HEK293 (cell line): ENCODE results near the gene NLGN1.

Experiments
- BCL11B ChIP-seq: fragments of 450-650 bp; formaldehyde crosslinking; IDR thresholded peaks from 2 replicates; pipeline ENCODE4 v1.5.1; 2016; ENCODE audit warnings: low read depth, missing biosample characterization, missing genetic modification characterization
- ZNF311 ChIP-seq: fragments of 450-650 bp; formaldehyde crosslinking; IDR thresholded peaks from 2 replicates; pipeline ENCODE4 v1.5.1; 2017; ENCODE audit warnings: missing biosample characterization, missing genetic modification characterization, borderline replicate concordance
- TF ChIP-seq, protein P1 (sequence below): fragments of 450-650 bp; formaldehyde crosslinking; IDR thresholded peaks from 2 replicates; pipeline ENCODE4 v1.5.0; 2017; ENCODE audit warnings: missing biosample characterization, missing genetic modification characterization, borderline replicate concordance
- TF ChIP-seq, protein P2 (sequence below): fragments of 450-650 bp; formaldehyde crosslinking; IDR thresholded peaks from 2 replicates; pipeline ENCODE4 v1.5.1; 2016; ENCODE audit warnings: missing biosample characterization, missing genetic modification characterization
- TF ChIP-seq, protein P3 (sequence below): fragments of 450-650 bp; formaldehyde crosslinking; IDR thresholded peaks from 2 replicates; pipeline ENCODE4 v1.5.1; 2016; ENCODE audit warnings: missing biosample characterization, missing genetic modification characterization, borderline replicate concordance
- TF ChIP-seq, protein P4 (sequence below): fragments of 450-650 bp; IDR thresholded peaks from 2 replicates; pipeline ENCODE4 v1.5.1; 2018; ENCODE audit warnings: missing biosample characterization, missing genetic modification characterization
- TF ChIP-seq, protein P5 (sequence below): sonication (generic); formaldehyde crosslinking; IDR thresholded peaks from 2 replicates; pipeline ENCODE4 v1.8.1; 2022; ENCODE audit warnings: mild to moderate bottlenecking, moderate library complexity, missing genetic modification reagents
- TF ChIP-seq, protein P6 (sequence below): fragments of 450-650 bp; formaldehyde crosslinking; IDR thresholded peaks from 2 replicates; pipeline ENCODE4 v1.5.1; 2016; ENCODE audit warnings: missing biosample characterization, missing genetic modification characterization
- TF ChIP-seq, protein P7 (sequence below): fragments of 450-650 bp; formaldehyde crosslinking; IDR thresholded peaks from 2 replicates; pipeline ENCODE4 v1.5.1; 2016; ENCODE audit warnings: missing biosample characterization, missing genetic modification characterization

DNA sequence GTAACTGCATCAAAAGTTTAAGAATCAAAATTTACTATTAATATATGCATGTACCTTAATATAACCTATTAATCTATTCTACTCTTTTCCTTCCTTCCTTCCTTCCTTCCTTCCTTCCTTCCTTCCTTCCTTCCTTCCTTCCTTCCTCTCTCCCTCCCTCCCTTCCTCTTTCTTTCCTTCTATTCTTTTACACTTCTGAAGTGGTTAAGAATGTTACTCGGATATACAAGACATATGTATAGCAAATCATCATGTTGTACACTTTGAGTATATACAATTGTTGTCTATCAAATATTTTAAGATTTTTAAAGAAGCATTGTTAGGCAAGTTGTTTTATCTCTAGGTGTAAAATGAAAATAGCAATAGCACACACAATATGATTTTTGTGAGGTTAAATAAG, 748.5 kb downstream of the NLGN1 start:
- TF ChIP-seq ZNF311 (tag by site-specific recombination) (no peak), BCL11B (tag by site-specific recombination) (no peak)
- TF ChIP-seq, protein P1, sequence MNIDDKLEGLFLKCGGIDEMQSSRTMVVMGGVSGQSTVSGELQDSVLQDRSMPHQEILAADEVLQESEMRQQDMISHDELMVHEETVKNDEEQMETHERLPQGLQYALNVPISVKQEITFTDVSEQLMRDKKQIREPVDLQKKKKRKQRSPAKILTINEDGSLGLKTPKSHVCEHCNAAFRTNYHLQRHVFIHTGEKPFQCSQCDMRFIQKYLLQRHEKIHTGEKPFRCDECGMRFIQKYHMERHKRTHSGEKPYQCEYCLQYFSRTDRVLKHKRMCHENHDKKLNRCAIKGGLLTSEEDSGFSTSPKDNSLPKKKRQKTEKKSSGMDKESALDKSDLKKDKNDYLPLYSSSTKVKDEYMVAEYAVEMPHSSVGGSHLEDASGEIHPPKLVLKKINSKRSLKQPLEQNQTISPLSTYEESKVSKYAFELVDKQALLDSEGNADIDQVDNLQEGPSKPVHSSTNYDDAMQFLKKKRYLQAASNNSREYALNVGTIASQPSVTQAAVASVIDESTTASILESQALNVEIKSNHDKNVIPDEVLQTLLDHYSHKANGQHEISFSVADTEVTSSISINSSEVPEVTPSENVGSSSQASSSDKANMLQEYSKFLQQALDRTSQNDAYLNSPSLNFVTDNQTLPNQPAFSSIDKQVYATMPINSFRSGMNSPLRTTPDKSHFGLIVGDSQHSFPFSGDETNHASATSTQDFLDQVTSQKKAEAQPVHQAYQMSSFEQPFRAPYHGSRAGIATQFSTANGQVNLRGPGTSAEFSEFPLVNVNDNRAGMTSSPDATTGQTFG (tag by site-specific recombination) = no peak
- TF ChIP-seq, protein P2, sequence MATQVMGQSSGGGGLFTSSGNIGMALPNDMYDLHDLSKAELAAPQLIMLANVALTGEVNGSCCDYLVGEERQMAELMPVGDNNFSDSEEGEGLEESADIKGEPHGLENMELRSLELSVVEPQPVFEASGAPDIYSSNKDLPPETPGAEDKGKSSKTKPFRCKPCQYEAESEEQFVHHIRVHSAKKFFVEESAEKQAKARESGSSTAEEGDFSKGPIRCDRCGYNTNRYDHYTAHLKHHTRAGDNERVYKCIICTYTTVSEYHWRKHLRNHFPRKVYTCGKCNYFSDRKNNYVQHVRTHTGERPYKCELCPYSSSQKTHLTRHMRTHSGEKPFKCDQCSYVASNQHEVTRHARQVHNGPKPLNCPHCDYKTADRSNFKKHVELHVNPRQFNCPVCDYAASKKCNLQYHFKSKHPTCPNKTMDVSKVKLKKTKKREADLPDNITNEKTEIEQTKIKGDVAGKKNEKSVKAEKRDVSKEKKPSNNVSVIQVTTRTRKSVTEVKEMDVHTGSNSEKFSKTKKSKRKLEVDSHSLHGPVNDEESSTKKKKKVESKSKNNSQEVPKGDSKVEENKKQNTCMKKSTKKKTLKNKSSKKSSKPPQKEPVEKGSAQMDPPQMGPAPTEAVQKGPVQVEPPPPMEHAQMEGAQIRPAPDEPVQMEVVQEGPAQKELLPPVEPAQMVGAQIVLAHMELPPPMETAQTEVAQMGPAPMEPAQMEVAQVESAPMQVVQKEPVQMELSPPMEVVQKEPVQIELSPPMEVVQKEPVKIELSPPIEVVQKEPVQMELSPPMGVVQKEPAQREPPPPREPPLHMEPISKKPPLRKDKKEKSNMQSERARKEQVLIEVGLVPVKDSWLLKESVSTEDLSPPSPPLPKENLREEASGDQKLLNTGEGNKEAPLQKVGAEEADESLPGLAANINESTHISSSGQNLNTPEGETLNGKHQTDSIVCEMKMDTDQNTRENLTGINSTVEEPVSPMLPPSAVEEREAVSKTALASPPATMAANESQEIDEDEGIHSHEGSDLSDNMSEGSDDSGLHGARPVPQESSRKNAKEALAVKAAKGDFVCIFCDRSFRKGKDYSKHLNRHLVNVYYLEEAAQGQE (tag by site-specific recombination) = no peak
- TF ChIP-seq, protein P3, sequence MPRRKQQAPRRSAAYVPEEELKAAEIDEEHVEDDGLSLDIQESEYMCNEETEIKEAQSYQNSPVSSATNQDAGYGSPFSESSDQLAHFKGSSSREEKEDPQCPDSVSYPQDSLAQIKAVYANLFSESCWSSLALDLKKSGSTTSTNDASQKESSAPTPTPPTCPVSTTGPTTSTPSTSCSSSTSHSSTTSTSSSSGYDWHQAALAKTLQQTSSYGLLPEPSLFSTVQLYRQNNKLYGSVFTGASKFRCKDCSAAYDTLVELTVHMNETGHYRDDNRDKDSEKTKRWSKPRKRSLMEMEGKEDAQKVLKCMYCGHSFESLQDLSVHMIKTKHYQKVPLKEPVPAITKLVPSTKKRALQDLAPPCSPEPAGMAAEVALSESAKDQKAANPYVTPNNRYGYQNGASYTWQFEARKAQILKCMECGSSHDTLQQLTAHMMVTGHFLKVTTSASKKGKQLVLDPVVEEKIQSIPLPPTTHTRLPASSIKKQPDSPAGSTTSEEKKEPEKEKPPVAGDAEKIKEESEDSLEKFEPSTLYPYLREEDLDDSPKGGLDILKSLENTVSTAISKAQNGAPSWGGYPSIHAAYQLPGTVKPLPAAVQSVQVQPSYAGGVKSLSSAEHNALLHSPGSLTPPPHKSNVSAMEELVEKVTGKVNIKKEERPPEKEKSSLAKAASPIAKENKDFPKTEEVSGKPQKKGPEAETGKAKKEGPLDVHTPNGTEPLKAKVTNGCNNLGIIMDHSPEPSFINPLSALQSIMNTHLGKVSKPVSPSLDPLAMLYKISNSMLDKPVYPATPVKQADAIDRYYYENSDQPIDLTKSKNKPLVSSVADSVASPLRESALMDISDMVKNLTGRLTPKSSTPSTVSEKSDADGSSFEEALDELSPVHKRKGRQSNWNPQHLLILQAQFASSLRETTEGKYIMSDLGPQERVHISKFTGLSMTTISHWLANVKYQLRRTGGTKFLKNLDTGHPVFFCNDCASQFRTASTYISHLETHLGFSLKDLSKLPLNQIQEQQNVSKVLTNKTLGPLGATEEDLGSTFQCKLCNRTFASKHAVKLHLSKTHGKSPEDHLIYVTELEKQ (tag by site-specific recombination) = no peak
- TF ChIP-seq, protein P4, sequence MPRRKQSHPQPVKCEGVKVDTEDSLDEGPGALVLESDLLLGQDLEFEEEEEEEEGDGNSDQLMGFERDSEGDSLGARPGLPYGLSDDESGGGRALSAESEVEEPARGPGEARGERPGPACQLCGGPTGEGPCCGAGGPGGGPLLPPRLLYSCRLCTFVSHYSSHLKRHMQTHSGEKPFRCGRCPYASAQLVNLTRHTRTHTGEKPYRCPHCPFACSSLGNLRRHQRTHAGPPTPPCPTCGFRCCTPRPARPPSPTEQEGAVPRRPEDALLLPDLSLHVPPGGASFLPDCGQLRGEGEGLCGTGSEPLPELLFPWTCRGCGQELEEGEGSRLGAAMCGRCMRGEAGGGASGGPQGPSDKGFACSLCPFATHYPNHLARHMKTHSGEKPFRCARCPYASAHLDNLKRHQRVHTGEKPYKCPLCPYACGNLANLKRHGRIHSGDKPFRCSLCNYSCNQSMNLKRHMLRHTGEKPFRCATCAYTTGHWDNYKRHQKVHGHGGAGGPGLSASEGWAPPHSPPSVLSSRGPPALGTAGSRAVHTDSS (tag by site-specific recombination) = no peak
- TF ChIP-seq, protein P5, sequence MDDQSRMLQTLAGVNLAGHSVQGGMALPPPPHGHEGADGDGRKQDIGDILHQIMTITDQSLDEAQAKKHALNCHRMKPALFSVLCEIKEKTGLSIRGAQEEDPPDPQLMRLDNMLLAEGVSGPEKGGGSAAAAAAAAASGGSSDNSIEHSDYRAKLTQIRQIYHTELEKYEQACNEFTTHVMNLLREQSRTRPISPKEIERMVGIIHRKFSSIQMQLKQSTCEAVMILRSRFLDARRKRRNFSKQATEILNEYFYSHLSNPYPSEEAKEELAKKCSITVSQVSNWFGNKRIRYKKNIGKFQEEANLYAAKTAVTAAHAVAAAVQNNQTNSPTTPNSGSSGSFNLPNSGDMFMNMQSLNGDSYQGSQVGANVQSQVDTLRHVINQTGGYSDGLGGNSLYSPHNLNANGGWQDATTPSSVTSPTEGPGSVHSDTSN (CRISPR knock-in tag) = no peak
- TF ChIP-seq, protein P6, sequence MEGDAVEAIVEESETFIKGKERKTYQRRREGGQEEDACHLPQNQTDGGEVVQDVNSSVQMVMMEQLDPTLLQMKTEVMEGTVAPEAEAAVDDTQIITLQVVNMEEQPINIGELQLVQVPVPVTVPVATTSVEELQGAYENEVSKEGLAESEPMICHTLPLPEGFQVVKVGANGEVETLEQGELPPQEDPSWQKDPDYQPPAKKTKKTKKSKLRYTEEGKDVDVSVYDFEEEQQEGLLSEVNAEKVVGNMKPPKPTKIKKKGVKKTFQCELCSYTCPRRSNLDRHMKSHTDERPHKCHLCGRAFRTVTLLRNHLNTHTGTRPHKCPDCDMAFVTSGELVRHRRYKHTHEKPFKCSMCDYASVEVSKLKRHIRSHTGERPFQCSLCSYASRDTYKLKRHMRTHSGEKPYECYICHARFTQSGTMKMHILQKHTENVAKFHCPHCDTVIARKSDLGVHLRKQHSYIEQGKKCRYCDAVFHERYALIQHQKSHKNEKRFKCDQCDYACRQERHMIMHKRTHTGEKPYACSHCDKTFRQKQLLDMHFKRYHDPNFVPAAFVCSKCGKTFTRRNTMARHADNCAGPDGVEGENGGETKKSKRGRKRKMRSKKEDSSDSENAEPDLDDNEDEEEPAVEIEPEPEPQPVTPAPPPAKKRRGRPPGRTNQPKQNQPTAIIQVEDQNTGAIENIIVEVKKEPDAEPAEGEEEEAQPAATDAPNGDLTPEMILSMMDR = no peak
- TF ChIP-seq, protein P7, sequence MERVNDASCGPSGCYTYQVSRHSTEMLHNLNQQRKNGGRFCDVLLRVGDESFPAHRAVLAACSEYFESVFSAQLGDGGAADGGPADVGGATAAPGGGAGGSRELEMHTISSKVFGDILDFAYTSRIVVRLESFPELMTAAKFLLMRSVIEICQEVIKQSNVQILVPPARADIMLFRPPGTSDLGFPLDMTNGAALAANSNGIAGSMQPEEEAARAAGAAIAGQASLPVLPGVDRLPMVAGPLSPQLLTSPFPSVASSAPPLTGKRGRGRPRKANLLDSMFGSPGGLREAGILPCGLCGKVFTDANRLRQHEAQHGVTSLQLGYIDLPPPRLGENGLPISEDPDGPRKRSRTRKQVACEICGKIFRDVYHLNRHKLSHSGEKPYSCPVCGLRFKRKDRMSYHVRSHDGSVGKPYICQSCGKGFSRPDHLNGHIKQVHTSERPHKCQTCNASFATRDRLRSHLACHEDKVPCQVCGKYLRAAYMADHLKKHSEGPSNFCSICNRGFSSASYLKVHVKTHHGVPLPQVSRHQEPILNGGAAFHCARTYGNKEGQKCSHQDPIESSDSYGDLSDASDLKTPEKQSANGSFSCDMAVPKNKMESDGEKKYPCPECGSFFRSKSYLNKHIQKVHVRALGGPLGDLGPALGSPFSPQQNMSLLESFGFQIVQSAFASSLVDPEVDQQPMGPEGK (tag by site-specific recombination) = no peak
